ENCODE measurements around the gene NT5M. TPM values are rescaled to one million over a fixed set of nuclear protein-coding genes. Genes with fewer than 3 reads are reported as not detected.

The NT5M gene
- total and polyA plus RNA-seq, 2 donors (not counting 1 experiment from before 2014, with no cell fraction given) = 0.37 to 1.2 TPM

GRCh38 chr17:17384961-17385360 is 81.8 kb downstream of the NT5M start:
- H4K20me1 ChIP-seq (ENCODE audit: control insufficient read depth, extremely low read depth, insufficient read depth, low read length) = no peaks in the 10 kb centered on the region
- H3K36me3 ChIP-seq (ENCODE audit: control insufficient read depth, insufficient read depth, low read length) = no peaks in the 10 kb centered on the region
- no peaks in the 10 kb centered on the region for H3K9me3 ChIP-seq (ENCODE audit: control insufficient read depth, insufficient read depth, low read depth, low read length)
- H3K4me2 ChIP-seq (ENCODE audit: extremely low read depth, insufficient read depth, low read length) = no peak overlapping the region
- peaks cover 12% of the 10 kb centered on the region for H3K27me3 ChIP-seq (ENCODE audit: control insufficient read depth, insufficient read depth, low read length)
- no peak for TF ChIP-seq EZH2 (IDR thresholded peaks at IDR 0.05; ENCODE audit: low read length, missing control alignments)
- no peak for TF ChIP-seq CTCF (conservative IDR thresholded peaks at IDR 0.05 in 1 of 2, IDR thresholded peaks at IDR 0.05 in 1 of 2; ENCODE audit: low read depth in 1 of 2, low read length in 2 of 2)
- H2AFZ ChIP-seq (ENCODE audit: low read length) = no peak overlapping the region
- H3K27ac ChIP-seq (ENCODE audit: insufficient read depth, low read length) = no peak overlapping the region
- DNase-seq (ENCODE audit: low read depth in 2 of 2) = no peak
- H3K4me1 ChIP-seq (ENCODE audit: control insufficient read depth, extremely low read depth, insufficient read depth, low read length) = no peaks in the 10 kb centered on the region
- H3K9ac ChIP-seq (ENCODE audit: insufficient read depth, low read length) = no peak overlapping the region
- H3K79me2 ChIP-seq (ENCODE audit: control insufficient read depth, insufficient read depth, low read length) = no peaks in the 10 kb centered on the region
- H3K4me3 ChIP-seq (replicated peaks in 1 of 4; ENCODE audit: control extremely low read depth in 1 of 4, insufficient read depth in 1 of 4, low read depth in 3 of 4, low read length in 4 of 4) = no peak overlapping the region

GRCh38 chr17:17385491-17385890 is 82.3 kb downstream of the NT5M start:
- Histone ChIP-seq H2AFZ (ENCODE audit: low read length) (no peak overlapping the region), H3K79me2 (ENCODE audit: control insufficient read depth, insufficient read depth, low read length) (no peaks in the 10 kb centered on the region), H3K4me1 (ENCODE audit: control insufficient read depth, extremely low read depth, insufficient read depth, low read length) (no peaks in the 10 kb centered on the region), H3K9me3 (ENCODE audit: control insufficient read depth, insufficient read depth, low read depth, low read length) (no peaks in the 10 kb centered on the region), H4K20me1 (ENCODE audit: control insufficient read depth, extremely low read depth, insufficient read depth, low read length) (no peaks in the 10 kb centered on the region), H3K4me3 (replicated peaks in 1 of 4; ENCODE audit: control extremely low read depth in 1 of 4, insufficient read depth in 1 of 4, low read depth in 3 of 4, low read length in 4 of 4) (no peak overlapping the region), H3K4me2 (ENCODE audit: extremely low read depth, insufficient read depth, low read length) (no peak overlapping the region), H3K9ac (ENCODE audit: insufficient read depth, low read length) (no peak overlapping the region), H3K36me3 (ENCODE audit: control insufficient read depth, insufficient read depth, low read length) (no peaks in the 10 kb centered on the region), H3K27ac (ENCODE audit: insufficient read depth, low read length) (no peak overlapping the region), H3K27me3 (ENCODE audit: control insufficient read depth, insufficient read depth, low read length) (peaks cover 12% of the 10 kb centered on the region)
- TF ChIP-seq EZH2 (IDR thresholded peaks at IDR 0.05; ENCODE audit: low read length, missing control alignments) = no peak
- no peak for TF ChIP-seq CTCF (conservative IDR thresholded peaks at IDR 0.05 in 1 of 2, IDR thresholded peaks at IDR 0.05 in 1 of 2; ENCODE audit: low read depth in 1 of 2, low read length in 2 of 2)
- no peak for DNase-seq (ENCODE audit: low read depth in 2 of 2)

- no peaks in the 10 kb centered on the region for H3K79me2 ChIP-seq (ENCODE audit: control insufficient read depth, insufficient read depth, low read length)
- H3K4me3 ChIP-seq (replicated peaks in 1 of 4; ENCODE audit: control extremely low read depth in 1 of 4, insufficient read depth in 1 of 4, low read depth in 3 of 4, low read length in 4 of 4) = no peak overlapping the region
- H3K9ac ChIP-seq (ENCODE audit: insufficient read depth, low read length) = no peak overlapping the region
Measured at GRCh38 chr17:17386094-17386800, 83.1 kb downstream of the NT5M start.

More at GRCh38 chr17:17386094-17386800, 83.1 kb downstream of the NT5M start:
- no peak for DNase-seq (ENCODE audit: low read depth in 2 of 2)
- H3K4me2 ChIP-seq (ENCODE audit: extremely low read depth, insufficient read depth, low read length) = no peak overlapping the region
- H3K36me3 ChIP-seq (ENCODE audit: control insufficient read depth, insufficient read depth, low read length) = no peaks in the 10 kb centered on the region
- no peak overlapping the region for H3K27ac ChIP-seq (ENCODE audit: insufficient read depth, low read length)
- no peaks in the 10 kb centered on the region for H4K20me1 ChIP-seq (ENCODE audit: control insufficient read depth, extremely low read depth, insufficient read depth, low read length)
- TF ChIP-seq EZH2 (IDR thresholded peaks at IDR 0.05; ENCODE audit: low read length, missing control alignments) = no peak
- TF ChIP-seq CTCF (conservative IDR thresholded peaks at IDR 0.05 in 1 of 2, IDR thresholded peaks at IDR 0.05 in 1 of 2; ENCODE audit: low read depth in 1 of 2, low read length in 2 of 2) = no peak
- H2AFZ ChIP-seq (ENCODE audit: low read length) = no peak overlapping the region
- H3K4me1 ChIP-seq (ENCODE audit: control insufficient read depth, extremely low read depth, insufficient read depth, low read length) = no peaks in the 10 kb centered on the region
- no peaks in the 10 kb centered on the region for H3K9me3 ChIP-seq (ENCODE audit: control insufficient read depth, insufficient read depth, low read depth, low read length)
- peaks cover 7% of the 10 kb centered on the region for H3K27me3 ChIP-seq (ENCODE audit: control insufficient read depth, insufficient read depth, low read length)
